ENCODE results near the gene IL20. TPM values are rescaled to one million over a fixed set of nuclear protein-coding genes. Genes with fewer than 3 reads are reported as not detected.

IL20 gene
- total and polyA plus RNA-seq, 2 of the 8 experiments (the other 6 are each of a cell fraction or from before 2014, with no cell fraction given): not detected

DNA sequence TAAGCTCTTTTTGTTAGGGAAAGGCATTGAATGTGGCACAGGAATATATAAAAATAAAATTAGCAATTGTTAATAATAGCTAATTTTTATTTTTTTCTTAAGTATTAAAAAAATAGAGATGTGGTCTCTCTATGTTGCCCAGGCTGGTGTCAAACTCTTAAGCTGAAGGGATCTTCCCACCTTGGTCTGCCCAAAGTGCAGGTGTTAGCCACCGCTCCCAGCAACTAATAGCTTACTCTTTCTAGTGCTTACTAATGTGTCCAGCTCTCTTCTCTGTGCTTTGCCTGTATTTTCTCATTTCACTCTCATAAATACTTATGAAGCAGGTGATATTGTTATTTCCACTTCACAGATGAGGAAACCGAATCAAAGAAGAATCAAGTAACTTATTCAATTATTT, 18.5 kb downstream of the IL20 start:
- Histone ChIP-seq H2AFZ (ENCODE audit: low read length) (no peak overlapping the region), H3K4me2 (ENCODE audit: insufficient read depth in 1 of 2, low read depth in 2 of 2, low read length in 2 of 2) (no peak overlapping the region), H3K36me3 (ENCODE audit: control insufficient read depth in 2 of 4, insufficient read depth in 4 of 4, low read length in 3 of 4) (no peaks in the 10 kb centered on the region), H4K5ac (ENCODE audit: insufficient read length, low read depth, low read length) (no peak overlapping the region), H3K23me2 (ENCODE audit: low read depth, low read length) (no peaks in the 10 kb centered on the region), H2BK12ac (ENCODE audit: low read depth, low read length) (no peak overlapping the region), H3K9me3 (ENCODE audit: insufficient read depth in 2 of 2, low read depth in 1 of 2, low read length in 1 of 2) (0 out of 4 replicates have a peak, but pooled peaks cover 0 to 2% of the 10 kb centered on the region in 2 experiments), H3K4me1 (replicated peaks in 1 of 4; ENCODE audit: control insufficient read depth in 3 of 4, insufficient read depth in 4 of 4, low read length in 3 of 4) (no peaks in the 10 kb centered on the region), H3K56ac (replicated peaks; ENCODE audit: insufficient read length, low read depth, low read length) (no peak overlapping the region), H3K18ac (ENCODE audit: extremely low read depth, low read length) (no peak overlapping the region), H2BK120ac (replicated peaks; ENCODE audit: low read depth, low read length) (no peak overlapping the region), H3K23ac (ENCODE audit: insufficient read length) (no peak overlapping the region), H2BK5ac (ENCODE audit: low read depth, low read length) (no peak overlapping the region), H2BK15ac (ENCODE audit: low read length) (no peak overlapping the region), H4K20me1 (replicated peaks in 1 of 2; ENCODE audit: control insufficient read depth in 1 of 2, insufficient read depth in 2 of 2, low read length in 2 of 2) (no peaks in the 10 kb centered on the region), H4K8ac (ENCODE audit: extremely low read depth, insufficient read depth, low read length) (no peak overlapping the region), H3K4me3 (ENCODE audit: extremely low read depth in 1 of 4, insufficient read depth in 2 of 4, low read depth in 3 of 4, low read length in 4 of 4) (no peak overlapping the region), H2AK5ac (ENCODE audit: low read depth, low read length) (no peak overlapping the region), H3K14ac (ENCODE audit: insufficient read length) (no peak overlapping the region), H2BK20ac (ENCODE audit: low read length) (no peak overlapping the region), H3K9ac (replicated peaks in 1 of 4; ENCODE audit: extremely low read depth in 1 of 4, low read depth in 3 of 4, low read length in 3 of 4) (no peak overlapping the region), H3K79me1 (ENCODE audit: low read depth, low read length) (no peaks in the 10 kb centered on the region), H3K27me3 (replicated peaks in 1 of 4; ENCODE audit: control insufficient read depth in 3 of 4, extremely low read depth in 1 of 4, insufficient read depth in 3 of 4, low read length in 3 of 4) (no peaks in the 10 kb centered on the region), H4K91ac (replicated peaks; ENCODE audit: insufficient read length, low read length) (no peak overlapping the region), H3K4ac (replicated peaks; ENCODE audit: insufficient read length, low read depth, low read length) (no peak overlapping the region), H3K27ac (ENCODE audit: low read depth, low read length) (no peak overlapping the region), H3K79me2 (ENCODE audit: control insufficient read depth in 1 of 2, insufficient read depth in 2 of 2, low read length in 2 of 2) (no peaks in the 10 kb centered on the region)
- CTCF ChIA-PET (ENCODE audit: partially characterized antibody): interaction anchor here (0.6 to 3.3 kb wide), 23 partner anchors 9 to 824 kb away, joined by 3 to 19 read pairs (median 3); partner anchors contain the start of gene IL20
- POLR2A ChIA-PET (ENCODE audit: partially characterized antibody): interaction anchor here (0.6 kb wide), 1 partner anchor 20 kb away, joined by 3 read pairs; no protein-coding TSS in a partner anchor
- WGBS, 2 experiments (ENCODE audit: extremely low coverage in 1 of 2, insufficient coverage in 1 of 2, insufficient read length in 1 of 2, insufficient replicate concordance in 2 of 2, low coverage in 1 of 2, low lambda C conversion rate in 2 of 2, missing lambda C conversion rate in 1 of 2): 88% methylated on average over 2 of the region's 2 CpGs; no CpG with 5 or more reads in 1 of the 2 experiments
- DNase-seq (ENCODE audit: low read depth in 1 of 2, low spot score in 2 of 2) (no peak), FAIRE-seq (no peak)
- TF ChIP-seq RAD21 (IDR thresholded peaks at IDR 0.05 in 1 of 2, conservative IDR thresholded peaks at IDR 0.05 in 1 of 2; ENCODE audit: low read depth in 2 of 2, low read length in 2 of 2) (no peak), RXRA (IDR thresholded peaks at IDR 0.05; ENCODE audit: insufficient read depth, low read depth, low read length) (no peak), CTBP2 (IDR thresholded peaks at IDR 0.05; ENCODE audit: borderline replicate concordance, insufficient read depth, insufficient read length, low read length) (no peak)

All from H1 (cell line).